Endothelial cell (in vitro differentiated cells): Measurements from ENCODE around the gene ANXA2R. TPM values are rescaled to one million over a fixed set of nuclear protein-coding genes. Genes with fewer than 3 reads are reported as not detected.
A peak's percentile ranks its signal among the peaks of the same experiment; 100 is the strongest.

ENCODE experiments used
- DNase-seq: peaks from one replicate; pipeline ENCODE4 v3.0.0; 2021; ENCODE audit warnings: low spot score
- H3K27ac Mint-ChIP-seq: one replicate; pipeline ENCODE4 v1.8.0; 2021; ENCODE audit warnings: mixed read lengths, inconsistent platforms; ENCODE audit not compliant: unreplicated experiment
- H3K27me3 Mint-ChIP-seq: one replicate; pipeline ENCODE4 v1.8.0; 2021; ENCODE audit warnings: mild to moderate bottlenecking, moderate library complexity, mixed read lengths, inconsistent platforms; ENCODE audit not compliant: unreplicated experiment
- H3K36me3 Mint-ChIP-seq: one replicate; pipeline ENCODE4 v1.8.0; 2021; ENCODE audit warnings: mild to moderate bottlenecking, low read depth, mixed read lengths, inconsistent platforms; ENCODE audit not compliant: unreplicated experiment
- H3K4me1 Mint-ChIP-seq: one replicate; pipeline ENCODE4 v1.8.0; 2021; ENCODE audit warnings: mild to moderate bottlenecking, mixed read lengths, inconsistent platforms; ENCODE audit not compliant: unreplicated experiment
- H3K4me3 Mint-ChIP-seq: one replicate; pipeline ENCODE4 v1.8.0; 2021; ENCODE audit warnings: mild to moderate bottlenecking, mixed read lengths, inconsistent platforms; ENCODE audit not compliant: unreplicated experiment
- H3K9me3 Mint-ChIP-seq: one replicate; pipeline ENCODE4 v1.8.0; 2021; ENCODE audit warnings: mixed read lengths, inconsistent platforms; ENCODE audit not compliant: unreplicated experiment
- CTCF ChIP-seq: fragments of 200-600 bp; sonication (generic); IDR thresholded peaks from one replicate; pipeline ENCODE4 v1.5.0; 2021; ENCODE audit warnings: antibody characterized with exemption; ENCODE audit not compliant: unreplicated experiment
- total RNA-seq: library from RNA; stranded (reverse); fragmentation: NEBNext Ultra II Directional; extraction: Animal tissue kit (Norgen Biotek cat#: 25700); gene quantifications from one replicate; pipeline ENCODE4 v1.2.1, GENCODE V29; 2021; ENCODE audit not compliant: unreplicated experiment

ANXA2R gene
- total RNA-seq, 1 donor from 2014 or later, result 1.1 TPM

- DNase-seq, result no peak
- TF ChIP-seq CTCF, result no peak
- H3K36me3 Mint-ChIP-seq, result no peaks in the 10 kb centered on the region
- no peak overlapping the region for H3K27ac Mint-ChIP-seq
- no peaks in the 10 kb centered on the region for H3K9me3 Mint-ChIP-seq
- H3K27me3 Mint-ChIP-seq, result peaks cover 3% of the 10 kb centered on the region
- H3K4me1 Mint-ChIP-seq, result peaks cover 10% of the 10 kb centered on the region
- H3K4me3 Mint-ChIP-seq, result no peak overlapping the region
Observed at GRCh38 chr5:43046474-43046873, 6.4 kb upstream of the ANXA2R start.

- no peak for DNase-seq
- peaks cover 10% of the 10 kb centered on the region for H3K4me1 Mint-ChIP-seq
- H3K9me3 Mint-ChIP-seq, result no peaks in the 10 kb centered on the region
- peak overlapping the region; percentile 23 for H3K4me3 Mint-ChIP-seq
- peaks cover 2% of the 10 kb centered on the region for H3K27me3 Mint-ChIP-seq
- TF ChIP-seq CTCF, result no peak
- H3K36me3 Mint-ChIP-seq, result no peaks in the 10 kb centered on the region
- H3K27ac Mint-ChIP-seq, result no peak overlapping the region
Observed at GRCh38 chr5:43045236-43045635, 5.1 kb upstream of the ANXA2R start.

- Mint-ChIP-seq H3K4me1 (peaks cover 18% of the 10 kb centered on the region), H3K9me3 (no peaks in the 10 kb centered on the region), H3K27me3 (peaks cover 8% of the 10 kb centered on the region), H3K36me3 (peaks cover 4% of the 10 kb centered on the region), H3K4me3 (peak overlapping the region; percentile 23), H3K27ac (no peak overlapping the region)
- no peak for TF ChIP-seq CTCF
- peak; percentile 43 for DNase-seq
Observed at GRCh38 chr5:43044181-43044914, 4.2 kb upstream of the ANXA2R start.

GRCh38 chr5:43043400-43043756 is 3.3 kb upstream of the ANXA2R start:
- DNase-seq, result no peak
- H3K27me3 Mint-ChIP-seq, result peaks cover 11% of the 10 kb centered on the region
- H3K9me3 Mint-ChIP-seq, result no peaks in the 10 kb centered on the region
- H3K4me3 Mint-ChIP-seq, result peak overlapping the region; percentile 84
- TF ChIP-seq CTCF, result no peak
- H3K4me1 Mint-ChIP-seq, result peaks cover 20% of the 10 kb centered on the region
- H3K36me3 Mint-ChIP-seq, result peaks cover 4% of the 10 kb centered on the region
- H3K27ac Mint-ChIP-seq, result no peak overlapping the region

GRCh38 chr5:43042626-43043399 is 2.7 kb upstream of the ANXA2R start:
- TF ChIP-seq CTCF, result no peak
- H3K9me3 Mint-ChIP-seq, result no peaks in the 10 kb centered on the region
- peak overlapping the region; percentile 57 for H3K27ac Mint-ChIP-seq
- peaks cover 23% of the 10 kb centered on the region for H3K4me1 Mint-ChIP-seq
- peak; percentile 46 for DNase-seq
- H3K4me3 Mint-ChIP-seq, result peak overlapping the region; percentile 84
- peaks cover 4% of the 10 kb centered on the region for H3K36me3 Mint-ChIP-seq
- H3K27me3 Mint-ChIP-seq, result peaks cover 15% of the 10 kb centered on the region
